ENCODE data around the gene SORCS1. TPM values are rescaled to one million over a fixed set of nuclear protein-coding genes. Genes with fewer than 3 reads are reported as not detected.

SORCS1 gene
- total RNA-seq, 1 experiment from 2014 or later = not detected

GRCh38 chr10:107098326-107098725 is 66.2 kb downstream of the SORCS1 start:
- Histone ChIP-seq H3K4me3 (ENCODE audit: low read depth, low read length) (no peak overlapping the region), H3K36me3 (ENCODE audit: control insufficient read depth, insufficient read depth, low read length) (no peaks in the 10 kb centered on the region), H3K4me1 (0 out of 2 replicates have a peak, but pooled peaks cover 6% of the 10 kb centered on the region), H3K9me3 (no peaks in the 10 kb centered on the region), H3K27me3 (replicated peaks; ENCODE audit: control insufficient read depth, insufficient read depth, low read length) (no peaks in the 10 kb centered on the region)
- no peaks in the 10 kb centered on the region for H3K36me3 Mint-ChIP-seq (ENCODE audit: insufficient read depth, unreplicated experiment)
- H3K9me3 Mint-ChIP-seq (ENCODE audit: unreplicated experiment) = peaks cover 19% of the 10 kb centered on the region
- POLR2A ChIA-PET = no interaction called here
- CTCF ChIA-PET = no interaction called here
- H3K27ac Mint-ChIP-seq (ENCODE audit: unreplicated experiment) = no peak overlapping the region
- no peak for DNase-seq
- intact Hi-C loops (cut with micrococcal nuclease; ENCODE audit: unreplicated experiment) = no loop called here
- no peaks in the 10 kb centered on the region for H3K27me3 Mint-ChIP-seq (ENCODE audit: insufficient read depth, unreplicated experiment)
- TF ChIP-seq CTCF (IDR thresholded peaks at IDR 0.05; ENCODE audit: insufficient read depth in 1 of 2, low read depth in 1 of 2, low read length in 1 of 2, severe bottlenecking in 1 of 2, unreplicated experiment in 1 of 2) = no peak
- peaks cover 11% of the 10 kb centered on the region for H3K4me1 Mint-ChIP-seq (ENCODE audit: low read depth, unreplicated experiment)
- H3K4me3 Mint-ChIP-seq (ENCODE audit: unreplicated experiment) = no peak overlapping the region
- BruUV-seq (replicated peaks) = no TSS peak

DNA sequence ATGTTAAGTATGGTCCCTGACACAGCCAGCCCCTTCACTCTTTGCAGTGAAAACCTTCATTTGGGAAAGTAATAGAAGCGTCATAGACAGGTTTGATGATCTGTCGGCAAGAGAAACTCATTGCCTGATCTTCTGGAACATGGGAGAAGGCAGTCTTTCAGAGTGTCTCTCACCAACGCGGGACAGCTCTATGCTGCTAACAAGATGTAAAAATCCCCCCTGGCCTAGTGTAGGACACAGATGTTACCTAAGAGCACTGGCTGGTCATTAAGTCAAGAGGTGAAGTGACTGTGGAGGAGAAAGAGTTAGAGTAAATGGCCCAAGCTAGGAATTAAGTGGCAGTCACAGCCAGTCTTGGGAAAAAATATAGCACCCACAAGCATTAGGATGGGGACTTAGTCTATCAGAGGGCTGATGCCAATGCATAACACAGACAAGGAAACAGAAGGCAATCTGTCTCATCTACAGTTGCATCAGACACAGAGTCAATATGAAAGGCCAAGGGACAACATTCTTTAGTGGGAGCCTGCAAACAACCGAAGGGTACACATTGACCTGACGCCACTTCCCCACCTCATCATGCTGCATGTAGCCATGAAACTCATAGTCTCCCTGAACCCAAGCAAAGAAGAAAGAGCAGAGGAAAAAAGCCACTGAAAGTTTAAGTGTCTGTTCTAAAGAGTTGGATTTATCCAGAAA is 69.5 kb downstream of the SORCS1 start:
- CTCF ChIA-PET = no interaction called here
- peaks cover 19% of the 10 kb centered on the region for H3K9me3 Mint-ChIP-seq (ENCODE audit: unreplicated experiment)

GRCh38 chr10:107092321-107092720 is 72.2 kb downstream of the SORCS1 start:
- no peaks in the 10 kb centered on the region for H3K27me3 ChIP-seq (replicated peaks; ENCODE audit: control insufficient read depth, insufficient read depth, low read length)
- H3K36me3 ChIP-seq (ENCODE audit: control insufficient read depth, insufficient read depth, low read length) = no peaks in the 10 kb centered on the region
- H3K4me1 Mint-ChIP-seq (ENCODE audit: low read depth, unreplicated experiment) = peaks cover 11% of the 10 kb centered on the region
- DNase-seq = no peak
- ChIA-PET CTCF (no interaction called here), POLR2A (no interaction called here)
- no peak overlapping the region for H3K27ac Mint-ChIP-seq (ENCODE audit: unreplicated experiment)
- H3K4me1 ChIP-seq = 0 out of 2 replicates have a peak, but pooled peaks cover 6% of the 10 kb centered on the region
- no TSS peak for BruUV-seq (replicated peaks)
- no peak overlapping the region for H3K4me3 Mint-ChIP-seq (ENCODE audit: unreplicated experiment)
- H3K9me3 Mint-ChIP-seq (ENCODE audit: unreplicated experiment) = peaks cover 19% of the 10 kb centered on the region
- H3K9me3 ChIP-seq = no peaks in the 10 kb centered on the region
- H3K27me3 Mint-ChIP-seq (ENCODE audit: insufficient read depth, unreplicated experiment) = no peaks in the 10 kb centered on the region
- no peak overlapping the region for H3K4me3 ChIP-seq (ENCODE audit: low read depth, low read length)
- intact Hi-C loops (cut with micrococcal nuclease; ENCODE audit: unreplicated experiment) = no loop called here
- no peaks in the 10 kb centered on the region for H3K36me3 Mint-ChIP-seq (ENCODE audit: insufficient read depth, unreplicated experiment)
- no peak for TF ChIP-seq CTCF (IDR thresholded peaks at IDR 0.05; ENCODE audit: insufficient read depth in 1 of 2, low read depth in 1 of 2, low read length in 1 of 2, severe bottlenecking in 1 of 2, unreplicated experiment in 1 of 2)

More for the DNA sequence above, 69.5 kb downstream of the SORCS1 start:
- H3K9me3 ChIP-seq = no peaks in the 10 kb centered on the region
- POLR2A ChIA-PET = interaction anchor here (0.6 kb wide), 1 partner anchor 27 kb away, joined by 3 read pairs; no protein-coding TSS in a partner anchor
- TF ChIP-seq CTCF (IDR thresholded peaks at IDR 0.05; ENCODE audit: insufficient read depth in 1 of 2, low read depth in 1 of 2, low read length in 1 of 2, severe bottlenecking in 1 of 2, unreplicated experiment in 1 of 2) = no peak
- 0 out of 2 replicates have a peak, but pooled peaks cover 6% of the 10 kb centered on the region for H3K4me1 ChIP-seq
- intact Hi-C loops (cut with micrococcal nuclease; ENCODE audit: unreplicated experiment) = no loop called here
- Mint-ChIP-seq H3K27me3 (ENCODE audit: insufficient read depth, unreplicated experiment) (no peaks in the 10 kb centered on the region), H3K27ac (ENCODE audit: unreplicated experiment) (no peak overlapping the region), H3K36me3 (ENCODE audit: insufficient read depth, unreplicated experiment) (no peaks in the 10 kb centered on the region), H3K4me3 (ENCODE audit: unreplicated experiment) (no peak overlapping the region), H3K4me1 (ENCODE audit: low read depth, unreplicated experiment) (peaks cover 11% of the 10 kb centered on the region)
- no peaks in the 10 kb centered on the region for H3K36me3 ChIP-seq (ENCODE audit: control insufficient read depth, insufficient read depth, low read length)
- peak in 1 of 2 experiments; percentile 20 for DNase-seq
- no peaks in the 10 kb centered on the region for H3K27me3 ChIP-seq (replicated peaks; ENCODE audit: control insufficient read depth, insufficient read depth, low read length)
- BruUV-seq (replicated peaks) = no TSS peak
- H3K4me3 ChIP-seq (ENCODE audit: low read depth, low read length) = no peak overlapping the region

All from Caco-2 (cell line).